ENCODE measurements around the gene PTPRM. TPM values are rescaled to one million over a fixed set of nuclear protein-coding genes. Genes with fewer than 3 reads are reported as not detected.

Gene PTPRM
- total and polyA plus RNA-seq, 4 donors: 9.2 to 23.0 (median 12.7) TPM

GRCh38 chr18:8448130-8448529, 881.0 kb downstream of the PTPRM start:
- Histone ChIP-seq H3K36me3 (ENCODE audit: control insufficient read depth in 4 of 4, insufficient read depth in 3 of 4, low read depth in 1 of 4, low read length in 3 of 4) (no peaks in the 10 kb centered on the region), H3K9ac (ENCODE audit: low read depth in 1 of 2, low read length in 2 of 2) (no peak overlapping the region), H3K27ac (ENCODE audit: low read depth in 1 of 2, low read length in 2 of 2) (no peak overlapping the region), H3K9me3 (ENCODE audit: control insufficient read depth in 4 of 4, low read length in 3 of 4) (no peaks in the 10 kb centered on the region), H3K27me3 (ENCODE audit: control insufficient read depth in 4 of 4, insufficient read depth in 4 of 4, low read length in 3 of 4) (no peaks in the 10 kb centered on the region), H3K4me3 (ENCODE audit: low read depth in 1 of 3, low read length in 3 of 3) (no peak overlapping the region), H3K4me1 (ENCODE audit: control insufficient read depth in 4 of 4, insufficient read depth in 4 of 4, low read length in 3 of 4) (no peaks in the 10 kb centered on the region)
- no peak for TF ChIP-seq NR2F2 (IDR thresholded peaks at IDR 0.05)
- no peak for TF ChIP-seq RAD21 (IDR thresholded peaks at IDR 0.05)
- no peak for TF ChIP-seq SP1 (IDR thresholded peaks at IDR 0.05)
- TF ChIP-seq REST (IDR thresholded peaks at IDR 0.05): no peak
- no peak for TF ChIP-seq ZBTB33 (IDR thresholded peaks at IDR 0.05)
- TF ChIP-seq YY1 (IDR thresholded peaks at IDR 0.05): no peak
- no peak for TF ChIP-seq CTCF (IDR thresholded peaks at IDR 0.05; ENCODE audit: low read depth, low read length, missing input control)
- TF ChIP-seq RXRA (IDR thresholded peaks at IDR 0.05): no peak
- TF ChIP-seq HNF4G (IDR thresholded peaks at IDR 0.05): no peak
- TF ChIP-seq EGR1 (IDR thresholded peaks at IDR 0.05; ENCODE audit: low read depth in 2 of 2): no peak
- TF ChIP-seq HNF4A (conservative IDR thresholded peaks at IDR 0.05): no peak
- TF ChIP-seq JUND (IDR thresholded peaks at IDR 0.05): no peak
- TF ChIP-seq FOXA1 (IDR thresholded peaks at IDR 0.05): no peak
- no peak for TF ChIP-seq TAF1 (conservative IDR thresholded peaks at IDR 0.05)
- WGBS: 81% methylated on average over 7 of the region's 7 CpGs
- no peak for DNase-seq (ENCODE audit: low spot score)

- no peak for DNase-seq (ENCODE audit: low spot score)
- H3K36me3 ChIP-seq (ENCODE audit: control insufficient read depth in 4 of 4, insufficient read depth in 3 of 4, low read depth in 1 of 4, low read length in 3 of 4): no peaks in the 10 kb centered on the region
- no peaks in the 10 kb centered on the region for H3K9me3 ChIP-seq (ENCODE audit: control insufficient read depth in 4 of 4, low read length in 3 of 4)
- no peak overlapping the region for H3K27ac ChIP-seq (ENCODE audit: low read depth in 1 of 2, low read length in 2 of 2)
- H3K27me3 ChIP-seq (ENCODE audit: control insufficient read depth in 4 of 4, insufficient read depth in 4 of 4, low read length in 3 of 4): no peaks in the 10 kb centered on the region
- no peak overlapping the region for H3K4me3 ChIP-seq (ENCODE audit: low read depth in 1 of 3, low read length in 3 of 3)
- 55% methylated on average over 5 of the region's 5 CpGs for WGBS
- H3K4me1 ChIP-seq (ENCODE audit: control insufficient read depth in 4 of 4, insufficient read depth in 4 of 4, low read length in 3 of 4): no peaks in the 10 kb centered on the region
- no peak overlapping the region for H3K9ac ChIP-seq (ENCODE audit: low read depth in 1 of 2, low read length in 2 of 2)
- TF ChIP-seq FOXA1 (IDR thresholded peaks at IDR 0.05): no peak
- TF ChIP-seq CTCF (IDR thresholded peaks at IDR 0.05; ENCODE audit: low read depth, low read length, missing input control): peak; percentile 15
- TF ChIP-seq SP1 (IDR thresholded peaks at IDR 0.05): no peak
- no peak for TF ChIP-seq RXRA (IDR thresholded peaks at IDR 0.05)
- no peak for TF ChIP-seq MAX (IDR thresholded peaks at IDR 0.05)
- TF ChIP-seq GABPA (IDR thresholded peaks at IDR 0.05 in 1 of 2, conservative IDR thresholded peaks at IDR 0.05 in 1 of 2): no peak
- no peak for TF ChIP-seq REST (IDR thresholded peaks at IDR 0.05)
- no peak for TF ChIP-seq ZBTB33 (IDR thresholded peaks at IDR 0.05)
- no peak for TF ChIP-seq JUND (IDR thresholded peaks at IDR 0.05)
- peak in 1 of 2 donors; percentile 47 for TF ChIP-seq RAD21 (IDR thresholded peaks at IDR 0.05)
- peak; percentile 43 for TF ChIP-seq NR2F2 (IDR thresholded peaks at IDR 0.05)
Measured at GRCh38 chr18:8450013-8450412, 882.9 kb downstream of the PTPRM start.
